Naive thymus-derived CD8-positive, alpha-beta T cell (primary cell): ENCODE data around the gene MCTP1. TPM values are rescaled to one million over a fixed set of nuclear protein-coding genes. Genes with fewer than 3 reads are reported as not detected.

Experiments
- ATAC-seq, 2 donors: fragments of 150-1000 bp; cut with Tn5 transposase in 1 of 2; sonication (Bioruptor Pico), chemical (Tn5 transposase) in 1 of 2; 1 replicate in 1 of 2; 2 replicates in 1 of 2; pipeline ENCODE4 v1.10.0; 2021; ENCODE audit warnings: mild to moderate bottlenecking in 2 of 2, moderate library complexity in 2 of 2
- POLR2A ChIA-PET: fragments of 350-600 bp; sonication (Branson Sonifier 250); formaldehyde crosslinking; loops from one replicate; lab custom pipeline; 2021; ENCODE audit warnings: antibody characterized with exemption; lab: Charles Lee
- DNase-seq, 10 donors: peaks; one replicate each; pipeline versions ENCODE4 v3.0.0 to v3.0.0-alpha.2; 2020 to 2022
- H3K27ac Mint-ChIP-seq, 10 donors: one replicate each; pipeline ENCODE4 v1.8.0; 2020 to 2022; ENCODE audit warnings: mild to moderate bottlenecking in 10 of 10, mixed read lengths in 10 of 10, moderate library complexity in 4 of 10, inconsistent platforms in 1 of 10
- H3K27me3 Mint-ChIP-seq, 5 donors: one replicate each; pipeline ENCODE4 v1.8.0; 2021 to 2022; ENCODE audit warnings: mixed read lengths in 5 of 5
- H3K36me3 Mint-ChIP-seq, 3 donors: one replicate each; pipeline ENCODE4 v1.8.0; 2020 to 2022; ENCODE audit warnings: mixed read lengths in 3 of 3, mild to moderate bottlenecking in 2 of 3, inconsistent platforms in 1 of 3
- H3K4me1 Mint-ChIP-seq, 4 donors: one replicate each; pipeline ENCODE4 v1.8.0; 2021 to 2022; ENCODE audit warnings: mixed read lengths in 4 of 4
- H3K4me3 Mint-ChIP-seq, 10 donors: one replicate each; pipeline ENCODE4 v1.8.0; 2020 to 2022; ENCODE audit warnings: mild to moderate bottlenecking in 10 of 10, mixed read lengths in 10 of 10, moderate library complexity in 6 of 10, inconsistent platforms in 1 of 10
- H3K9me3 Mint-ChIP-seq, 9 donors: one replicate each; pipeline ENCODE4 v1.8.0; 2020 to 2022; ENCODE audit warnings: mixed read lengths in 9 of 9, mild to moderate bottlenecking in 3 of 9, inconsistent platforms in 1 of 9, moderate library complexity in 1 of 9
- polyA plus RNA-seq, 3 donors: library from polyadenylated mRNA; unstranded; fragments of 300-500 nt; fragmentation: Illumina TruSeq; gene quantifications; one replicate each; pipeline ENCODE4 v1.2.3, GENCODE V29; 2021
- total RNA-seq, 8 experiments: library from RNA in 2 of 8; stranded (reverse) in 2 of 8; gene quantifications; one replicate each; pipeline ENCODE4 v1.2.3 and lab custom pipeline; 2021 to 2026

The MCTP1 gene
- total and polyA plus RNA-seq, 5 experiments from 2014 or later = 0.08 to 2.1 (median 0.62) TPM

DNA sequence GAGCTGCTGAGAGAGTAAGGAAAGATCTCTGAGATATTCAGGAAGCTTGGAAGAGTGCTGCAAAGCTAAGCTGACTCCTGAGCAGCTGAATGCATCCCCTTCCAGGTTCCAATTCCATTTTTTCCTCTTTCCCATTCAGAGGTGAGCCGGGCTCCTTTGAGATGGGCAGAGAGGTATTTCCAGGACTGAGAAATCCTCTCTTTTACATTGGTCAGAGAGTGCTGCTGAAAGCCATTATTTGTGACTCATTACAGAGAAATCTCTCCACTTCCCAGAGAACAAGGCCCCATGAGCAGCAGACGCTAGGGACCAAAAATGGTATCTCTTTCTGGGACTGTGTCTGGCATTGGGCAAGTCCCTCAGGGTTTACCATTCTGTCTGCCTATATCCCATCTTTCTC is 3.7 kb downstream of the MCTP1 start:
- Mint-ChIP-seq H3K27me3 (peaks cover 28 to 65% (median 43%) of the 10 kb centered on the region in 5 donors), H3K4me1 (peaks cover 4 to 12% (median 11%) of the 10 kb centered on the region in 4 donors), H3K4me3 (no peak overlapping the region), H3K27ac (no peak overlapping the region), H3K9me3 (peaks cover 0 to 3% (median 0%) of the 10 kb centered on the region in 9 donors), H3K36me3 (peaks cover 0 to 2% (median 0%) of the 10 kb centered on the region in 3 donors)
- POLR2A ChIA-PET = no interaction called here
- no peak for ATAC-seq
- no peak for DNase-seq

DNA sequence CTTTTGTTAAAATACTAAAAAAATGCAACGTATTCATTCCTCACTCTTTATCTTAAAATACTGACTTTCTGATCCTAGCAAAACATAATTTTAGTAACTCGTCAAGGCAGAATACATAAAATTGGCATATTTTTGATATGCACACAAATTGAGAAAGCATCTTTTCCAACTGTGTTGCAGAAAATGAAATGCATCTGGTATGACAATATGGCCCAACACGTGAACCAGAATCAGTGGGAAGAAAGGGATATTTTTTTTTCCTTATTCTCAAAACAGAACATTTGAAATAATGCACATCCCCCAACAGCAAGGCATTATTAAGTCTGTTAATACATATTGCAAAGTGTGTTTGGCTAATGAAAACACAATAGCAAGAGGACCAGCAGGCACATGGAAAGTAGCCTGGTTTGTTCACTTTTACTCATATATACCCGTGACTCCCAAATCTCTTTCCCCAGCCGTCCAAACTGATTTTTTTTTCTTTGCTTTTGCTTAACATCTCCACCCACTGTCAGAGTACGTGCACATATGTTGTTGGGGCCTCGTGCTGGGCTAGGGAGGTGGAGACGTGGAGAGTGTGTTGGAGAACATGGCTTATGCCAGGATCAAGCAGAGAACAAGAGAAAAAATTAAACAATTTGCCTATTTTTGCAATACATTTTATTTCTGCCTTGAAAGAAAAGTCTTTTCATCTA is 4.3 kb downstream of the MCTP1 start:
- H3K27me3 Mint-ChIP-seq = peaks cover 27 to 65% (median 43%) of the 10 kb centered on the region in 5 donors
- POLR2A ChIA-PET = no interaction called here
- H3K27ac Mint-ChIP-seq = no peak overlapping the region

DNA sequence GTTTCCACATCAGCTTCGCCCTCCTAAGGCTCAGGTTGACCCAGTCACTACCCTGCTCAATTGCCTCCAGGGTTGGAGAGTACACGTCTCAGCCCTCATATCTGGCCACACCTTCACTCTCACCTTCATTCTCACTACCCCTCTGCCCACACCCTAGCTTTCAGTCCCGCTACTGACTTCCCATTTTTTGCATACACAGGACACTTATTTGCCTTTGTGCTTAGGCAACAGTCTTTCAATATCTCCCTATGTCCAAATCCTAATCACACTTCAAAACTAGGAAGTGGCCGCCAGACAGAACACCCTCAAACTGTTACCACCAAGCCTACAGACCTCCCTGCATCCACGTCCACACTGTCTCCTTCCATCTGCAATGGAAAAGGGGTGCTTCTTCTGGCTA is 10.9 kb downstream of the MCTP1 start:
- no peak for DNase-seq
- H3K4me3 Mint-ChIP-seq = no peak overlapping the region
- no peak overlapping the region for H3K27ac Mint-ChIP-seq
- peaks cover 0 to 3% (median 0%) of the 10 kb centered on the region in 9 donors for H3K9me3 Mint-ChIP-seq
- POLR2A ChIA-PET = no interaction called here
- H3K4me1 Mint-ChIP-seq = no peaks in the 10 kb centered on the region
- H3K36me3 Mint-ChIP-seq = peaks cover 0 to 2% (median 0%) of the 10 kb centered on the region in 3 donors
- no peak for ATAC-seq
- H3K27me3 Mint-ChIP-seq = peaks cover 7 to 40% (median 18%) of the 10 kb centered on the region in 5 donors

More for the DNA sequence above, 4.3 kb downstream of the MCTP1 start:
- no peak for DNase-seq
- H3K36me3 Mint-ChIP-seq = peaks cover 0 to 2% (median 0%) of the 10 kb centered on the region in 3 donors
- H3K9me3 Mint-ChIP-seq = peaks cover 0 to 6% (median 0%) of the 10 kb centered on the region in 9 donors
- H3K4me3 Mint-ChIP-seq = no peak overlapping the region
- H3K4me1 Mint-ChIP-seq = peaks cover 4 to 11% (median 10%) of the 10 kb centered on the region in 4 donors
- no peak for ATAC-seq

DNA sequence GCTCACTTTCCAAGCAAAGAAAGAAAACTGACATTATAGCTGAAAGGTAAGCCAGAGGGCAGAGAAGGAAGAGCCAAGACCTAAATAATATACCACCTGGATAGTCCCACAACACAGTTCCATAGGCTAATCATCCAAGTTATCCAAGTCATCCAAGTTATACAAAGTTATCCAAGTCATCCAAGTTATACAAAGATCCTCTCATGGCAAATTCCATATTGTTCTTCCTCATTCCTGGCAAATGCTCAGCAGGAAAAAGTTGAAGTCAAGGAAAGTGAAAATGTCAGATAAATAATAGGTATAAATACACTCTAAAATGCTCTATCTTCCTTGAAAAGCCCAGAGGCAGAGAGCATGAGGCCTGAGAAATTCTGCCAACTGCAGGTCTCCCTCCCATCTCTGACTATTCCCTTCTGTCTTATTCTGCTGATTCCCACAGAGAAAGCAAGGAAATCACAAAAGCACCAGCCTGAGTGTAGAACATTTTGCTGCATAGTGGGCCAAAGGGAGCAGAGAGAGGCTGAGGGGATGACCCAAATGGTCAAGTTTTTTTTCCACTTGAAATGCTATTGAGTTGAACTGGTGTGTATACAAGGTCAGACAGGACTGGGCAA is 12.5 kb downstream of the MCTP1 start:
- Mint-ChIP-seq H3K4me3 (no peak overlapping the region), H3K36me3 (peaks cover 0 to 2% (median 0%) of the 10 kb centered on the region in 3 donors), H3K9me3 (peaks cover 0 to 3% (median 0%) of the 10 kb centered on the region in 9 donors), H3K27ac (no peak overlapping the region), H3K4me1 (no peaks in the 10 kb centered on the region), H3K27me3 (peaks cover 11 to 41% (median 21%) of the 10 kb centered on the region in 5 donors)
- ATAC-seq (no peak), DNase-seq (no peak)
- POLR2A ChIA-PET = no interaction called here

DNA sequence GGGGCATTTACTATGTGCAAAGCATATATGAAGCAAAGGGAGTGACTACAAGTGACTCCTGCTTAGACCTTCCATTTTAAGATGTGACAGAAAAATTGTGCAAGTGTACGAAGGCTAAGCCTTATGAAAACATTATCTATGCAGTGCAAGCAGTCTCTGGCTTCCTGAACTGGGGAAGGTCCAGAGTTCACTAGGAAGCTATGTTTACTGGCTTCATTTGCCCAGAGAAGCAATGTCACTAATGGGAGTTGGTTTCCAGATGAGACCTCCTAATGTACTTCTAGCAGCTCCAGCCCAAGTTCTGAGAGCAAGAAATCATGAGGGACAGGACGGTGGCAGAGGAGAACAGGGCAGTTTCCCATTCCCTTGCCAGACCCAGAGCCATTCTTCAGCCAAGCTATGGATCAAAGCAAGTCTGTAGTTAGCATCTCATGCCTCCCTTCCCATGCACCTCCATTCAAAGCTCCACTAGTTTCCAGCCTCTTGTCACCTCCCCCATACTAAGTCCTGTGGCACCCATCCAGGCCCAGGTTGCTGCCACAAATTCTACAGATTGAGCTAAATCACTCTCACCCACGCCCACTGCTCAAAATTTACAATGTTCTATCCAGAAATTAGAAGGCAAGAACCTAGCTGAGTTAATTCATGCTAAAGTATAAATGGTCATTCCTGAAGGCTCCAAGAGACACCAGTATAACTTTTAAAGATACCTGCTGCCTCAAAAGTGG is 21.8 kb downstream of the MCTP1 start:
- DNase-seq = no peak
- POLR2A ChIA-PET = no interaction called here
- Mint-ChIP-seq H3K4me3 (no peak overlapping the region), H3K4me1 (no peaks in the 10 kb centered on the region), H3K27ac (no peak overlapping the region), H3K36me3 (no peaks in the 10 kb centered on the region), H3K27me3 (peaks cover 9 to 31% (median 14%) of the 10 kb centered on the region in 5 donors), H3K9me3 (no peaks in the 10 kb centered on the region)
- ATAC-seq = no peak

DNA sequence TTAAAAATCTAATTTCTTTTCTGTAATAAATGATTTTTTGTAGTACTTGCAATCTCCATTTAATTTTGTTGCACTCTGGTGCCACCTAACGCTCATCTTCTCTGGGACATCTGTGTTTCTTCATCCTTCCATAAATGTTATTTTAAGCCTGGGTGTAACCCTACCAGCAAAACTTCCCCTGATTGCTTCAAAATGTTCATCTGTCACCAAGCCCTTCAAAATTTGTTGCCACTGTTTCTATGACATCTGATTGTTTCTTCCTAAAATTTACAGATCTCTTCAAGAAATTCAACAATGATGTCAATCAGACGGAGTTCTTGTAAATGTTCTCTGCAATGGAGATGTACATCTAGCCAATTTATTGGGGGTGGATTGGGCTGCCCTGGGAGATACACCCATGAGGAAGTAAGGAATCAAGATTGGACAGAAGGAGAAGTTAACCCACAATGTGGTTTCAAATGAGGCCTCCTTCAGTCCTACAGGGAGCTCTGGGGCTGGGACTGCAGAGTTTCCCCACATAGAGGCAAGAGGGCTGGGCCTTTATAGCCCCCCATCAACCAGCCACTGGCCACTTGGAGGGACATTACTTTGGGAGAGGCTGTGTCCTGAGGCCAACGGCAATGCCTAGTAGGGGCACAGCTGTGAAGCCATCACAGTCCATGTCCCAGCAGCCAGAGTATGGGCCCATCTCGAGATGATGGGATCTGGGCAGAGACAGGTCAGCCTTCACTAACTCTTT is 23.3 kb downstream of the MCTP1 start:
- H3K36me3 Mint-ChIP-seq = no peaks in the 10 kb centered on the region
- DNase-seq = no peak
- no peaks in the 10 kb centered on the region for H3K4me1 Mint-ChIP-seq
- no peak for ATAC-seq
- peaks cover 4 to 24% (median 7%) of the 10 kb centered on the region in 5 donors for H3K27me3 Mint-ChIP-seq
- no peaks in the 10 kb centered on the region for H3K9me3 Mint-ChIP-seq
- H3K4me3 Mint-ChIP-seq = no peak overlapping the region
- POLR2A ChIA-PET = no interaction called here
- no peak overlapping the region for H3K27ac Mint-ChIP-seq

DNA sequence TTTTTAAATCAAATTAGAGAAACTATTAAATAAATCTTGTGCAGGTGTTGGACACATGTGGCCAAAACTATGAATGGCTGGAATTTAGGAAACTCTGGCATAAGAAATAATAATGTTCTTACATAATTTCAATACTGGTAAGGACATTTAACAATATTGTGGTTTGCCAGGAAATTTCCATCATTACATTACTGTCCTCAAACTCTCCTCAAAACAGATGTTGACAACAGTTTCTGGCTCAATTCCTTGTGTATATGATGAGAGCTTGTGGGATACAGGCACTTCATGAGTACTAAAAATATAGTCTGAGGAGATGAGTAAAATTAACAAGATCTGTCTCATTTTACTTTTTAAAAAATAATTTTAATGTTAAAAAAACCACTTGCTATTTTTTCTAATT is 27.9 kb downstream of the MCTP1 start:
- no peak overlapping the region for H3K4me3 Mint-ChIP-seq
- H3K27me3 Mint-ChIP-seq = peaks cover 2 to 14% (median 5%) of the 10 kb centered on the region in 5 donors
- H3K27ac Mint-ChIP-seq = no peak overlapping the region
- H3K9me3 Mint-ChIP-seq = no peaks in the 10 kb centered on the region
- H3K4me1 Mint-ChIP-seq = no peaks in the 10 kb centered on the region
- no peak for DNase-seq
- ATAC-seq = no peak
- POLR2A ChIA-PET = no interaction called here
- no peaks in the 10 kb centered on the region for H3K36me3 Mint-ChIP-seq

DNA sequence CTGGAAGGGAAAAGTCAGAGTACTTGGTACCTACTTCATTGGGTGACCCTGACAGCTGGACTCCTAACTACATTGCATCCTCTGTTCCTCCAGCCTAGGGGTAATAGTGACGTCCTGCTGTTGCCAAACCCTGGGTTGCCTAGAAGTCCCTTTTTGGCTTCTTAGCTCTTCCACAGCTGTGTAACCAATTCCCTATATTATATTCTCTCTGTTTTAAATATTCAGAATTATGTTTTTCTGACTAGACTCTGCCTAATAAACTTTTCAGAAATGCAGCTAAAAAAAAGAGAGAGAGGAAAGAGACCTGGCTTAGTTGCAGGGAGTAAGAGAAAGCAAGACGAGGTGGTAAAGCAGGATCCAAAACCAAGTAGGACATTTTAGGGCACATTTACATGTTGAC is 28.4 kb downstream of the MCTP1 start:
- H3K4me3 Mint-ChIP-seq = no peak overlapping the region
- H3K4me1 Mint-ChIP-seq = no peaks in the 10 kb centered on the region
- H3K27me3 Mint-ChIP-seq = peaks cover 2 to 14% (median 4%) of the 10 kb centered on the region in 5 donors
- DNase-seq = no peak
- POLR2A ChIA-PET = no interaction called here
- H3K9me3 Mint-ChIP-seq = no peaks in the 10 kb centered on the region
- no peak for ATAC-seq
- H3K36me3 Mint-ChIP-seq = no peaks in the 10 kb centered on the region
- H3K27ac Mint-ChIP-seq = no peak overlapping the region

DNA sequence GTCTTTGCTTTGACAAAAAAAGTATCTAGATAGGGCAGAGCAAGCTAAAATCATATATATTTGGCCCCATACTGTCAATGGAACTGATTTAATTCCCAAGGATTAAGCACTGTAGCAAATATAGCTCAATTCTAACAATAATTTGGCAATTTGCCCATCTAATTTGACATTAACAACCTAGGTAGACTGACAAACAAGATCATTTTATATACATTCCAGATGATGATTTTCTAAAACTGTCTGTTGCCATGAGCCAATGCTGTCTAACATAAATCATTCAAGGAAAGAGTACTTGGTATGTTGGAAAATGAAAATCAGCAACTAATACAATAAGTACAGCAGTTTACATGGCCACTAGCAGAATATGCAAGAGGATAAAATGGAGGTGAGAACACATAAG is 32.1 kb downstream of the MCTP1 start:
- Mint-ChIP-seq H3K4me3 (no peak overlapping the region), H3K4me1 (no peaks in the 10 kb centered on the region), H3K27me3 (peaks cover 0 to 7% (median 3%) of the 10 kb centered on the region in 5 donors), H3K27ac (no peak overlapping the region), H3K36me3 (no peaks in the 10 kb centered on the region), H3K9me3 (peaks cover 0 to 6% (median 0%) of the 10 kb centered on the region in 9 donors)
- no peak for ATAC-seq
- DNase-seq = no peak
- POLR2A ChIA-PET = no interaction called here

DNA sequence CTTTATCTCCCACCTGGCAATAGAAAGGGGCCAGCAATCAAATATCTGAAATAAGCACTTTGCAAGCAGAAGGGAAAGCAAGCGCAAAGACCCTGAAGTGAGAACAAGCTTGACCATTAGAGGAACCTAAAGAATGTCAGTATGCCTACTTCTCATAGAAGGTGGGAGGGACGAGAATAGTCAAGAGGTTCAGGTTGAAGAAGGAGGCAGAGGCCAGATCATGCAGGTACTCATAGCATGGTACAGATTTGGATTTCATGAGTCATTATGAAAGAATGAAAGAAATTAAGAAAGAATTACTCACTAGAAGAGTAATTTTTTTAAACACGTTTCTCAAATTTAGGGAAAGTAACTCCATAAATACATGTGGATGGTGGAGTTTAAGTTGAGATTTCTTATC is 33.7 kb downstream of the MCTP1 start:
- Mint-ChIP-seq H3K27ac (no peak overlapping the region), H3K4me1 (no peaks in the 10 kb centered on the region), H3K36me3 (no peaks in the 10 kb centered on the region), H3K9me3 (peaks cover 0 to 6% (median 0%) of the 10 kb centered on the region in 9 donors), H3K27me3 (peaks cover 0 to 14% (median 4%) of the 10 kb centered on the region in 5 donors), H3K4me3 (no peak overlapping the region)
- no peak for DNase-seq
- POLR2A ChIA-PET = no interaction called here
- no peak for ATAC-seq

DNA sequence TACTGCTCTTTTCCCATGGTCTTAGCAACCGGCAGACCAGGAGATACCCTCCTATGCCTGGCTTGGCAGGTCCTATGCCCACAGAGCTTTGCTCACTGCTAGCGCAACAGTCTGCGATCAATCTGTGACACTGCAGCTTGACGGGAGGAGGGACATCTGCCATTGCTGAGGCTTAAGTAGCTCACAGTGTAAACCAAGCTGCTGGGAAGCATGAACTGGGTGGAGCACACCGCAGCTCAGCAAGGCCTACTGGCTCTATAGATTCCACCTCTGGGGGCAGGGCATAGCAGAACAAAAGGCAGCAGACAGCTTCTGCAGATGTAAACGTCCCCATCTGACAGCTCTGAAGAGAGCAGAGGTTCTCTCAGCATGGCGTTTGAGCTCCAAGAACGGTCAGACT is 40.4 kb downstream of the MCTP1 start:
- H3K9me3 Mint-ChIP-seq = peaks cover 0 to 12% (median 2%) of the 10 kb centered on the region in 9 donors
- DNase-seq (no peak), ATAC-seq (no peak)
- no peaks in the 10 kb centered on the region for H3K4me1 Mint-ChIP-seq
- H3K4me3 Mint-ChIP-seq = no peak overlapping the region
- peaks cover 4 to 16% (median 7%) of the 10 kb centered on the region in 5 donors for H3K27me3 Mint-ChIP-seq
- POLR2A ChIA-PET = no interaction called here
- no peak overlapping the region for H3K27ac Mint-ChIP-seq
- H3K36me3 Mint-ChIP-seq = peaks cover 0 to 9% (median 0%) of the 10 kb centered on the region in 3 donors

DNA sequence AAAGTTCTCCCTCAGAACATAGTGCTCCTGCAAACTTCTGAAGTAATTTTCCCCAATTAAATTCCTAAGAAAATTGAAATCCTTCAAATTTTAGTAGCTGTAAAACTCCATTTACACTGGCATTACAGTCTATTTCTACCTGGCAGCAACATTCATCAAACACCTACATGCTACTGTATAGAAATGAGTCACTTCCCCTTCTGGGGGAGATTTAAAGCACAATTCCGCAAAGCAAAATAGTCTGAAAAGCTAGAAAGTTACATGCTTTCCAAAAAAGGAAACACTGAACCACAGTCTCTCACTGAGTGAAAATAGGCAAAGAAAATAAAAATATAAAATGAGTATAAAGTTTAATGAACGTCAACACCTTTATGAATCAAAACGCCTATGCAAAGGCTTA is 43.3 kb downstream of the MCTP1 start:
- POLR2A ChIA-PET = no interaction called here
- Mint-ChIP-seq H3K27ac (no peak overlapping the region), H3K4me3 (no peak overlapping the region), H3K4me1 (no peaks in the 10 kb centered on the region), H3K27me3 (peaks cover 6 to 15% (median 8%) of the 10 kb centered on the region in 5 donors), H3K9me3 (peaks cover 0 to 12% (median 1%) of the 10 kb centered on the region in 9 donors), H3K36me3 (peaks cover 0 to 9% (median 0%) of the 10 kb centered on the region in 3 donors)
- DNase-seq (no peak), ATAC-seq (no peak)
